HG03520 (cell line): ENCODE results near the gene MYO5B.

Experiments used
- ATAC-seq: cut with Tn5 transposase; IDR thresholded peaks from one replicate; pipeline ENCODE4 v1.9.1; 2021; ENCODE audit warnings: mild to moderate bottlenecking, moderate library complexity; ENCODE audit not compliant: unreplicated experiment

Gene MYO5B

GRCh38 chr18:49934457-49934856 lies 260.5 kb downstream of the MYO5B start:
- no peak for ATAC-seq

- ATAC-seq = no peak
Measured at GRCh38 chr18:49933530-49934128, 261.3 kb downstream of the MYO5B start.

GRCh38 chr18:49931760-49932159 lies 263.2 kb downstream of the MYO5B start:
- no peak for ATAC-seq

DNA sequence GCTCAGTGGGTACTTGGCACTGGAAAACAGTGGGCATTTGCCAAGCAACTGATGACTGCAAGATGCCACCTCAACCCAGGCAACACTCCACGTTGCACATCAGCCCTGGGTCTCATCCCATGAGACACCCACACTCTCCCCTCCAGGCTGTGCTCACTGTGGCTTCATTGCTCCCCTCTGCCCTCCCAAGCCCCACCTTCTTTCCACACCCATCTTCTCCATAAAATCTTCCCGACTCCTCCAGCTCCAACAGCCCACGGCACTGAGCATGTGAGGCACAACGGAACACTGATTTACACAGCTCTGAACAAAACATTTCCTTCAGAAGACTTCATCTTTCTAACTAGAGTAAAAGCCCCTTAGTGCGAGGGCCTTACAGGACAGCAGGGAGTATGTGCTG lies 263.8 kb downstream of the MYO5B start:
- ATAC-seq = no peak

GRCh38 chr18:49926106-49926745 lies 268.7 kb downstream of the MYO5B start:
- ATAC-seq = no peak

GRCh38 chr18:49924293-49924983 lies 270.5 kb downstream of the MYO5B start:
- ATAC-seq = no peak

DNA sequence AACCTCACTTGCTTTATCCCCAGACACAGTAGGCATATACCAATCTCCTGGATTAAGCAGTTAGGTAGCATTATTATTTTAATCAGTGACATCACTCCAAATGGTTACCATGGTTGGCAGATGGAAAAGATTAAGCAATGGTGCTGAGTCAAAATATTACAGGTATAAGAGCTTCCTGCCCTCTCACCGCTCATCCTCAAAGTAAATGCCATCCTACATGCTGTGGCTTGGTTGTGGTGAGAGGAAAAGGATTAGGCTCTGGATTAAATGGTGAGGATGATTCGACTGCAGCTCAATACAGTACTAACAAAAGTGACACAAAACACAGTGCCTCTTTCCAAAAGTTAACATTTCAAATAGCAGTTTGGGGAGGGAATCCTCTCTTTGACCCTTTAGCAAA lies 272.7 kb downstream of the MYO5B start:
- no peak for ATAC-seq

DNA sequence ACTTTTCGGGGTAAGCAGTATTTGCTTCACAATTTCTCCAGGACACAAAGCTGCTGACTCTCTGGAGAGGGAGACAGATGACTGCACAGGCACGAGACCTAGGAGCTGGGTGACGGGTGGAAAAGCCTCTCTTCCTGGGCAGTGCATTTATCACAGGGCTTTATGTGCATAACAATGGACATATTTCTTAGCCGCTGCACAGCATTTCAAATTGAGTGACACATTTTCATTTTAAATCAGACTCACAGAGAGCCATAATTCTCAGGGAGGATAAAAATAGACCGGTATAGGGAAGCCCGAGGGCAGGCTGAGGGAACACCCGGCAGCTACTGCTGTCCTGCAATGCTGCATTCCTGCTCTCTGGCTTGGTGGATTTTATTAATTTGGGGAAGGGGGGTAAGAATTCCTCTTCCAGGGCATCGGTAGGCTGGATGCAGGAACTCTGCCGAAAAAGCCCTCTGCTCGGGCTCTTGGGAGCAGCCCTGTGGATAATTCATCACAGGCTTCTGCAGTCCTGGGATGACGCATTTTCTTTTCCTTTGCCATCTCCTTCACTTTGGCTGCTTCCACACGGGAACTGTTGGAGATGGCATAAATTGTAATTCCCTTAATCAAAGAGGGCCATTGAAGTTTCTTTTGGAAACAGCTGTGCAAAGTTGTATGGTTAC lies 273.5 kb downstream of the MYO5B start:
- ATAC-seq = no peak

- ATAC-seq = no peak
Measured at GRCh38 chr18:49920731-49921130, 274.2 kb downstream of the MYO5B start.

DNA sequence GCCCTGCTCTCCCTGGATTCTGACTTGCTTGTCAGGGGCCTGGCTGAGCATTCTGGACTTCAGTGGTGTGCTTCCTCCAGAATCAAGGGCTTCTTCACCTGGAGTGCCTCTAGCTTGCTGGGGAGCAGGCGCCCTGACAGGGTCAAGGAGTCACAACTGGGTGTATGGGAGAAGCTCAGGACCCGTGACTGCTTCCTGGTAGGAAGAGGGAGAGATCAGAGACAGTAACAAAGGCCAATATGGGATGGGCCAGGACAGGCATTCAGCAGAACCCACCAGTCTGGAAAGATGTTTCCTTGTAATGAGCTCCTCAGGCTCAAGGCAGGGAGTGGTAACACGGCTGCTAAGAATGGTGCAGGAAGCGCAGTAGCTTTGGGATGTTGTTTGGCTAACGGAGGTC lies 277.2 kb downstream of the MYO5B start:
- no peak for ATAC-seq

DNA sequence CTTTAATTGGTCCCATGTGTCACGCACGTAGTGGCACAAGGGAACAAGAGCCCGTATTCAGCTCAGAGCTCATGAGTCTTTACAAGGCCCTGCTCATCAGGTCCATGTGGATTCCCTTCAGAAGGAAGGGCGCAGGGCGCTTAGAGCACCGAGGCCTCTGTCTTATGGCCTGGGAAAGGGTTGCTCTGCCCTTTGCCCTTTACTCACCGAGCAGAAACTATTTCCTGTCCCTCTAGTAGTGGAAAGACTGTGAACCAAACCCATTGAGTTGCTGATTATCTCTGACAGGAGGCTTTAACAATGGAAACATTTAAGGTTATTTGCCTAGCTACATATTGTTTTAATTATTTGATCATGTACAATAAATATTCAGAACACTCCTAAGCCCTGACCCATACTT lies 279.6 kb downstream of the MYO5B start:
- no peak for ATAC-seq

DNA sequence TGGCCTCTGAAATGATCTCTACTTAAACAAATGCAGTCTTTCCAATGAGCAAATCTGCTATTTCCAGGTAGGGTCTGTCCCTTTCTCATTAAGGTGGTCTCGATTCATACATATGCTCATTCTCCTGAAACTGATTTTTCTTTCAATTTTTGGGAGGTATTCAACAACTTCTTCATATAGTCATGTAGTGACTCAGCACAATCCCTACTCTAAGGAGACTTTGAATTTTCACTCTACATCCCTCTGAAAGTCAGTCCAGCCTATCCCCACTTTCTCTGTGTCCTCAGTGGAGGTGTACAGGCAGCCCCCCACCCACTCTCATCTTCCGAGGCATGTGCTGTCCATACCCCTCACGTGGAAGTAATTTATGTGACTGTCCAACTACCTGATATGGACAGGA lies 281.7 kb downstream of the MYO5B start:
- no peak for ATAC-seq

GRCh38 chr18:49911427-49911826 lies 283.5 kb downstream of the MYO5B start:
- ATAC-seq = no peak

- ATAC-seq = no peak
Measured at GRCh38 chr18:49910986-49911385, 284.0 kb downstream of the MYO5B start.

DNA sequence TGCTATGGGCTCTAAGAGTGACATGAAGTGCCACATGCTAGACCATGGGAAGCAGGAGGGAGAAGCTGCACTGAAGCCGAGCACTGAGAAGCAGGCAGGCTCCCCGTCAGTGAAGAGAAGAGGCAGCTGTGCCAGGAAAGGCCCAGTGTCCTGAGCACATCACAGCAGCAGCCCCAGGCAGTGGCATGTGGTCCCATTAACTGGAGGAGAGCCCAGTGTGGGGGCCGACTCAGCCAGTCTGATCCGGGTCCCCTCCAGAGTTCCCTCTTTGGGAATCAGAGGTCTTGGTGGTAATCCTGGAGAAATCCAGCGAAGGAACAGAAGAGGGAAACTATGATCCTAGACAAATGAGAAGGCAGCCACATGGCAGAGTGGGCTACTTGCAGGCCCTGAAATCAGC lies 284.9 kb downstream of the MYO5B start:
- ATAC-seq = no peak

DNA sequence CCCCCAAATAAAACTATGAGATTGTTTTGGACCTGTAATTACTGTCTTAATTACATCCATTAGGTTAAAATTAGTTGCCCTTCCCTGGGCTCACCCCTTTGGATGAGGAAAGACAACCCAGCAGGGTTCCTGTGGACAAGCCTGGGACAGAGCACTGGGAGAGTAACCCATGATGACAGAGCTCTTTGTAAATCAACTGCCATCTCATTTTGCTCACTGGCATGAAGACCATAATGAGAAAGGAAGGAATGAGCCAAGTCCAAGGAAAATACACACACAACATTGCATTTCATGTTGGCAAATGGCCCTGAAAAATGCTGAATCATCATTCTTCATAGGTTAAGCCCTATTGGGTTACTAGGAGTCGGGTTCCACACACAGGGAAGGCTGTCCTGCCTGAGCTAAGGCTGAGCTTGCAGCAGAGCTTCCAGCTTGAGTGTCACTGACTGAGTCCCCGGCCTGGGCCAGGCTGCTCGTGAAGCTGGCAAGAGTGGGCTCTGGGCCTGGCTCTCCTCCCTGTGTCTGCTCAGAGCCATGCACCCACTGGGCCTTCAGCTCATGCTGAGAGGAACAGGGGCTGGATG lies 287.5 kb downstream of the MYO5B start:
- no peak for ATAC-seq

- ATAC-seq = no peak
Measured at GRCh38 chr18:49905771-49906170, 289.2 kb downstream of the MYO5B start.

- no peak for ATAC-seq
Measured at GRCh38 chr18:49904871-49905555, 289.9 kb downstream of the MYO5B start.

DNA sequence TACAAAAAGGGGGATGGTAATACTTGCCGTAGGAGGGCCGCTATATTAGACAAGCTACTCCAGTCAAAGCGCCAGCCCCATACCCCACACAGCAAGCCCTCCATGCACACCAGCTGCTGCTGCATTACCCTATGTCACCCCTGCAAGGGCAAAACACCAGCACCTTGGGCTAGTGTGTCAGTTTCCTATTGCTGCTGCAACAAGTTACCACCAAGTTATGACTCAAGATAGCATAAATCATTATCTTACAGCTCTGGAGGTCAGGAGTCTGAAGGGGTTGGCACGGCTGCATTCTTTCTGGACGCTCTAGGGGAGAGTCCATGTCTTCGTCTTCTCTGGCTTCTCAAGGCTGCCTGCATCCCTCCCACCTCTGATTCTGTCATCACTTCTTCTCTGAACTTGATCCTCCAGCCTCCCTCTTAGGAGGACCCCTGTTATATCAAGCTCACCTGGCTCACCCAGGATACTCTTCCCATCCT lies 293.0 kb downstream of the MYO5B start:
- no peak for ATAC-seq

GRCh38 chr18:49899657-49900330 lies 295.2 kb downstream of the MYO5B start:
- ATAC-seq = no peak
